ENCODE results near the gene KCNH1.

GRCh38 chr1:210655511-210655910 lies 478.4 kb downstream of the KCNH1 start:
- TF ChIP-seq, protein P1, sequence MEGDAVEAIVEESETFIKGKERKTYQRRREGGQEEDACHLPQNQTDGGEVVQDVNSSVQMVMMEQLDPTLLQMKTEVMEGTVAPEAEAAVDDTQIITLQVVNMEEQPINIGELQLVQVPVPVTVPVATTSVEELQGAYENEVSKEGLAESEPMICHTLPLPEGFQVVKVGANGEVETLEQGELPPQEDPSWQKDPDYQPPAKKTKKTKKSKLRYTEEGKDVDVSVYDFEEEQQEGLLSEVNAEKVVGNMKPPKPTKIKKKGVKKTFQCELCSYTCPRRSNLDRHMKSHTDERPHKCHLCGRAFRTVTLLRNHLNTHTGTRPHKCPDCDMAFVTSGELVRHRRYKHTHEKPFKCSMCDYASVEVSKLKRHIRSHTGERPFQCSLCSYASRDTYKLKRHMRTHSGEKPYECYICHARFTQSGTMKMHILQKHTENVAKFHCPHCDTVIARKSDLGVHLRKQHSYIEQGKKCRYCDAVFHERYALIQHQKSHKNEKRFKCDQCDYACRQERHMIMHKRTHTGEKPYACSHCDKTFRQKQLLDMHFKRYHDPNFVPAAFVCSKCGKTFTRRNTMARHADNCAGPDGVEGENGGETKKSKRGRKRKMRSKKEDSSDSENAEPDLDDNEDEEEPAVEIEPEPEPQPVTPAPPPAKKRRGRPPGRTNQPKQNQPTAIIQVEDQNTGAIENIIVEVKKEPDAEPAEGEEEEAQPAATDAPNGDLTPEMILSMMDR (IDR thresholded peaks at IDR 0.05; ENCODE audit: poor library complexity) = no peak
- TF ChIP-seq EZH2phosphoT487 (IDR thresholded peaks at IDR 0.05; ENCODE audit: low read depth, severe bottlenecking, unreplicated experiment) (no peak), EZH2 (IDR thresholded peaks at IDR 0.05; ENCODE audit: borderline replicate concordance) (no peak)
